ENCODE measurements around the gene LPCAT3. TPM values are rescaled to one million over a fixed set of nuclear protein-coding genes. Genes with fewer than 3 reads are reported as not detected.

LPCAT3 gene
- total and polyA plus RNA-seq, 2 of the 13 experiments (the other 11 are each of a cell fraction or from before 2014, with no cell fraction given), result 44.5 to 64.3 TPM

DNA sequence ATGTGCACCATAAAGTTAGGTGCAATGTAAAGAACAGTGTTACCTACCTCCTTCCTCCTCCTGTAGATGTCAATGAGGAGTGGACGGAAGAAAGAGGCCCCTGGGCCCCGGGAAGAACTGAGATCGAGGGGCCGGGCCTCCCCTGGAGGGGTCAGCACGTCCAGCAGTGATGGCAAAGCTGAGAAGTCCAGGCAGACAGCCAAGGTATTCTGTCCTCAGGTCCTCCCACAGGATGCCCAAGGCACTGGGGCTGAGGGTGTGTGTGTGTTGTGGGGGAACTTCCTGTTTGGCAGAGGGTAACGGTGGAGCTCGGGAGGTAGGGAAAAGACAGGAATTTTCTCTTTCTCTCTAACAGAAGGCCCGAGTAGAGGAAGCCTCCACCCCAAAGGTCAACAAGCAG, 84.2 kb downstream of the LPCAT3 start:
- Histone ChIP-seq H3K4me3 (replicated peaks in 1 of 3; ENCODE audit: insufficient read depth in 1 of 3, low read depth in 2 of 3, low read length in 3 of 3) (no peak overlapping the region), H2AFZ (ENCODE audit: low read length) (no peak overlapping the region), H3K9ac (ENCODE audit: insufficient read depth, low read depth, low read length) (no peak overlapping the region), H3K9me3 (ENCODE audit: low read length) (no peaks in the 10 kb centered on the region), H4K20me1 (ENCODE audit: insufficient read depth, low read length) (no peaks in the 10 kb centered on the region), H3K36me3 (replicated peaks in 1 of 2; ENCODE audit: control insufficient read depth in 1 of 2, insufficient read depth in 2 of 2, low read length in 2 of 2) (peaks cover 8 to 26% of the 10 kb centered on the region in 2 experiments), H3K27me3 (ENCODE audit: control insufficient read depth in 1 of 2, insufficient read depth in 2 of 2, low read length in 2 of 2) (no peaks in the 10 kb centered on the region; a peak in 1 of 5 replicates), H3K27ac (ENCODE audit: extremely low read length, insufficient read depth, low read length) (no peak overlapping the region), H3K4me2 (ENCODE audit: low read depth, low read length) (no peak overlapping the region), H3K4me1 (ENCODE audit: insufficient read depth, low read length) (peaks cover 50% of the 10 kb centered on the region), H3K79me2 (ENCODE audit: insufficient read depth, low read length) (peaks cover 24% of the 10 kb centered on the region)
- POLR2A ChIA-PET, result interaction anchor here (0.8 to 2.0 kb wide), 6 partner anchors 8 to 20 kb away, joined by 3 to 8 read pairs (median 4); partner anchors contain the start of genes C12orf57, ENO2 and RNU7-1
- intact Hi-C loops (cut with micrococcal nuclease; ENCODE audit: unreplicated experiment), result no loop called here
- TF ChIP-seq, protein P1, sequence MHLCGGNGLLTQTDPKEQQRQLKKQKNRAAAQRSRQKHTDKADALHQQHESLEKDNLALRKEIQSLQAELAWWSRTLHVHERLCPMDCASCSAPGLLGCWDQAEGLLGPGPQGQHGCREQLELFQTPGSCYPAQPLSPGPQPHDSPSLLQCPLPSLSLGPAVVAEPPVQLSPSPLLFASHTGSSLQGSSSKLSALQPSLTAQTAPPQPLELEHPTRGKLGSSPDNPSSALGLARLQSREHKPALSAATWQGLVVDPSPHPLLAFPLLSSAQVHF (CRISPR knock-in tag; IDR thresholded peaks at IDR 0.05), result no peak
- TF ChIP-seq MEIS1 (CRISPR knock-in tag; IDR thresholded peaks at IDR 0.05; ENCODE audit: borderline replicate concordance) (no peak), THYN1 (CRISPR knock-in tag; IDR thresholded peaks at IDR 0.05; ENCODE audit: borderline replicate concordance, low read depth) (no peak), MTA1 (CRISPR knock-in tag; IDR thresholded peaks at IDR 0.05; ENCODE audit: borderline replicate concordance) (no peak), SIN3B (IDR thresholded peaks at IDR 0.05; ENCODE audit: low read length) (no peak), ZNF326 (CRISPR knock-in tag; IDR thresholded peaks at IDR 0.05; ENCODE audit: borderline replicate concordance) (no peak), ZSCAN31 (CRISPR knock-in tag; IDR thresholded peaks at IDR 0.05; ENCODE audit: low read depth) (no peak), PRPF4 (IDR thresholded peaks at IDR 0.05; ENCODE audit: low read depth, low read length, poor library complexity, severe bottlenecking) (no peak), XBP1 (CRISPR knock-in tag; IDR thresholded peaks at IDR 0.05) (no peak), ARNT (IDR thresholded peaks at IDR 0.05) (no peak), HNF4A (CRISPR knock-in tag; IDR thresholded peaks at IDR 0.05) (no peak), MAF1 (CRISPR knock-in tag; IDR thresholded peaks at IDR 0.05; ENCODE audit: borderline replicate concordance) (no peak)
- TF ChIP-seq, protein P2, sequence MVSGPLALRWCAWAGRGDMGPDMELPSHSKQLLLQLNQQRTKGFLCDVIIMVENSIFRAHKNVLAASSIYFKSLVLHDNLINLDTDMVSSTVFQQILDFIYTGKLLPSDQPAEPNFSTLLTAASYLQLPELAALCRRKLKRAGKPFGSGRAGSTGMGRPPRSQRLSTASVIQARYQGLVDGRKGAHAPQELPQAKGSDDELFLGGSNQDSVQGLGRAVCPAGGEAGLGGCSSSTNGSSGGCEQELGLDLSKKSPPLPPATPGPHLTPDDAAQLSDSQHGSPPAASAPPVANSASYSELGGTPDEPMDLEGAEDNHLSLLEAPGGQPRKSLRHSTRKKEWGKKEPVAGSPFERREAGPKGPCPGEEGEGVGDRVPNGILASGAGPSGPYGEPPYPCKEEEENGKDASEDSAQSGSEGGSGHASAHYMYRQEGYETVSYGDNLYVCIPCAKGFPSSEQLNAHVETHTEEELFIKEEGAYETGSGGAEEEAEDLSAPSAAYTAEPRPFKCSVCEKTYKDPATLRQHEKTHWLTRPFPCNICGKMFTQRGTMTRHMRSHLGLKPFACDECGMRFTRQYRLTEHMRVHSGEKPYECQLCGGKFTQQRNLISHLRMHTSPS (CRISPR knock-in tag; IDR thresholded peaks at IDR 0.05; ENCODE audit: low read depth), result no peak
- TF ChIP-seq, protein P3, sequence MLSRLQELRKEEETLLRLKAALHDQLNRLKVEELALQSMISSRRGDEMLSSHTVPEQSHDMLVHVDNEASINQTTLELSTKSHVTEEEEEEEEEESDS (CRISPR knock-in tag; IDR thresholded peaks at IDR 0.05; ENCODE audit: borderline replicate concordance), result no peak
- TF ChIP-seq, protein P4, sequence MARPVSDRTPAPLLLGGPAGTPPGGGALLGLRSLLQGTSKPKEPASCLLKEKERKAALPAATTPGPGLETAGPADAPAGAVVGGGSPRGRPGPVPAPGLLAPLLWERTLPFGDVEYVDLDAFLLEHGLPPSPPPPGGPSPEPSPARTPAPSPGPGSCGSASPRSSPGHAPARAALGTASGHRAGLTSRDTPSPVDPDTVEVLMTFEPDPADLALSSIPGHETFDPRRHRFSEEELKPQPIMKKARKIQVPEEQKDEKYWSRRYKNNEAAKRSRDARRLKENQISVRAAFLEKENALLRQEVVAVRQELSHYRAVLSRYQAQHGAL (CRISPR knock-in tag; IDR thresholded peaks at IDR 0.05; ENCODE audit: not compliant biosample characterization), result no peak
- CTCF ChIA-PET (ENCODE audit: low intra/inter-chr PET ratio, low total read pairs), result no interaction called here
- WGBS (ENCODE audit: low lambda C conversion rate), result 92% methylated on average over 8 of the region's 8 CpGs
- no peak for ATAC-seq
- FAIRE-seq, result no peak
- BruUV-seq (replicated peaks), result no TSS peak
- in situ Hi-C loops (cut with HindIII; ENCODE audit: extremely low pct_ligation_motif_present, low pct_unique_long_range_greater_than_20kb), result no loop called here
- no peak for DNase-seq (ENCODE audit: low spot score)

All from HepG2 (cell line).